OCI-LY7 (cell line): ENCODE results near the gene CHRNA4.

Experiments
- CTCF ChIP-seq: fragments of 200-600 bp; sonication (generic); conservative IDR thresholded peaks from 2 replicates; pipeline ENCODE4 v1.5.1; 2014; ENCODE audit warnings: mild to moderate bottlenecking, antibody characterized with exemption, low read length, moderate library complexity, mixed read lengths
- EZH2phosphoT487 ChIP-seq: fragments of 200-600 bp; sonication (generic); IDR thresholded peaks from 2 replicates; pipeline ENCODE4 v1.6.1; 2018; ENCODE audit warnings: low read depth, borderline replicate concordance, mild to moderate bottlenecking, mixed run types, antibody characterized with exemption, low read length, moderate library complexity, mixed read lengths

- TF ChIP-seq CTCF (no peak), EZH2phosphoT487 (no peak)
These were observed 3.9 kb downstream of the CHRNA4 start for GRCh38 chr20:63356931-63357879.
